Left lung (tissue), 10 donors: ENCODE results near the gene IRGQ. TPM values are rescaled to one million over a fixed set of nuclear protein-coding genes. Genes with fewer than 3 reads are reported as not detected.

Source experiments
- ATAC-seq: fragments of 200-7000 bp; cut with Tn5 transposase; one replicate; pipeline ENCODE4 v1.9.1; 2020; ENCODE audit warnings: moderate library complexity
- DNase-seq, 4 donors: peaks; one replicate each; pipeline ENCODE4 v3.0.0-alpha.2; 2013 to 2020
- H3K27ac ChIP-seq, 2 donors: fragments of 200-600 bp; sonication (generic) in 1 of 2; one replicate each; pipeline versions ENCODE4 v1.5.0 to v1.8.0; 2020 to 2021
- H3K27me3 ChIP-seq, 2 donors: fragments of 200-600 bp; sonication (generic) in 1 of 2; one replicate each; pipeline versions ENCODE4 v1.5.0 to v1.8.0; 2020 to 2021
- H3K36me3 ChIP-seq, 2 donors: fragments of 200-600 bp; sonication (generic) in 1 of 2; one replicate each; pipeline versions ENCODE4 v1.5.0 to v1.8.0; 2020 to 2021
- H3K4me1 ChIP-seq, 2 donors: fragments of 200-600 bp; one replicate each; pipeline ENCODE4 v1.8.0; 2021
- H3K4me3 ChIP-seq, 2 donors: fragments of 200-600 bp; sonication (generic) in 1 of 2; one replicate each; pipeline versions ENCODE4 v1.5.0 to v1.8.0; 2020 to 2021; ENCODE audit warnings: mild to moderate bottlenecking in 1 of 2
- H3K9me3 ChIP-seq, 2 donors: fragments of 200-600 bp; sonication (generic) in 1 of 2; one replicate each; pipeline versions ENCODE4 v1.5.0 to v1.8.0; 2020 to 2021
- intact Hi-C, 2 donors: fragments of 100-400 bp; cut with DNase I; formaldehyde crosslinking; loops; one replicate each; pipeline versions ENCODE4 v1.11.2 to v1.14.2; 2022
- polyA plus RNA-seq, 6 donors: library from polyadenylated mRNA; unstranded; fragments of 120-200 nt; gene quantifications; one replicate each; pipeline ENCODE4 v1.2.1, GENCODE V29; 2013; ENCODE audit not compliant: insufficient read length in 6 of 6
- total RNA-seq, 2 donors: library from RNA; stranded (reverse); fragmentation: NEBNext Ultra II Directional; extraction: Animal tissue kit (Norgen Biotek cat#: 25700); gene quantifications; one replicate each; pipeline ENCODE4 v1.2.1, GENCODE V29; 2021
- TF ChIP-seq, protein P1 (sequence below), 2 donors: fragments of 200-600 bp; sonication (generic) in 1 of 2; IDR thresholded peaks; one replicate each; pipeline versions ENCODE4 v1.5.0 to v1.8.0; 2021; ENCODE audit warnings: antibody characterized with exemption in 2 of 2
- donor health status: DM: no; HTN: yes; CAD: no.
- donor health status: DM: no; HTN: no; CAD: no.

The IRGQ gene
- total and polyA plus RNA-seq, 8 donors, result 15.1 to 27.6 (median 17.7) TPM

DNA sequence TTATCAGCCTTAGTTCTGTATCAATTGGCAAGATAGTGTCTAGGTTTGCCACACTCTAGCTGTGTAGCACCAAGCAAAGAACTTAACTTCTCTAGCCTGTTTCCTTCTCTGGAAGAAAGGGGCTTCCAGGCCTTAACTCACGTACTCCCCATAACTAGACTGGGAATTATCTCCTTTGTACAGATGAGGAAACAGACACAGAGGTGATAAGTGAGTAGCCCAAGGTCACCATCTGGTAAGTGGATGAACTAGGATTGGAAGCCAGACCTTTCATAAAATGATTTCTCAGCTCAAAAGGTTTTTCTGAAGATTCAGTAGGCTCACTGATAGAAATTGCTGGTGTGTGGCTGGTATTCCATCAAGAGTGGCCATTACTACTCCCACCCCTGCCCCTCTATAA is 20.4 kb upstream of the IRGQ start:
- ATAC-seq, result no peak
- intact Hi-C loops, result no loop called here

DNA sequence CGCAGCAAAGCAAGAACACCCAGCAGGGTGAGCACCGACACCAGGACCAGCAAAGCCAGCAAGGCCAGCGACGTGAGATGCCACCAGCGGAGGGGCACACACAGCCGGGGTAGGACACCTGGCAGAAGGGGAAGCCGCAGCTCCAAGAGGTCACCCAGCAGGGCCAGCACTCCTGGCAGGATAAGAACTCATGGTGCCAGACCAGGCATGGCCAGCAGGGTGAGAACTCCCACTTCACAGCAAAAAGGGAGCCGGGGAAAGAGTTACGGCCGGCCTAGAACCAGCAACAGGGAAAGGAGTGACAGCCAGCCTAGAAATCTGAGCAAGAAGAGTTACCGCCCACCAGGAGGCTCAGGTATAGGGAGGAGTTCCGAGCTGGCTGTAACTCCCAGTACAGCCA is 16.4 kb upstream of the IRGQ start:
- Histone ChIP-seq H3K4me1 (no peaks in the 10 kb centered on the region), H3K9me3 (no peaks in the 10 kb centered on the region), H3K4me3 (no peak overlapping the region), H3K36me3 (peaks cover 0 to 36% of the 10 kb centered on the region in 2 donors), H3K27ac (no peak overlapping the region), H3K27me3 (no peaks in the 10 kb centered on the region)
- no peak for DNase-seq
- ATAC-seq, result no peak
- intact Hi-C loops, result no loop called here
- TF ChIP-seq, protein P1, sequence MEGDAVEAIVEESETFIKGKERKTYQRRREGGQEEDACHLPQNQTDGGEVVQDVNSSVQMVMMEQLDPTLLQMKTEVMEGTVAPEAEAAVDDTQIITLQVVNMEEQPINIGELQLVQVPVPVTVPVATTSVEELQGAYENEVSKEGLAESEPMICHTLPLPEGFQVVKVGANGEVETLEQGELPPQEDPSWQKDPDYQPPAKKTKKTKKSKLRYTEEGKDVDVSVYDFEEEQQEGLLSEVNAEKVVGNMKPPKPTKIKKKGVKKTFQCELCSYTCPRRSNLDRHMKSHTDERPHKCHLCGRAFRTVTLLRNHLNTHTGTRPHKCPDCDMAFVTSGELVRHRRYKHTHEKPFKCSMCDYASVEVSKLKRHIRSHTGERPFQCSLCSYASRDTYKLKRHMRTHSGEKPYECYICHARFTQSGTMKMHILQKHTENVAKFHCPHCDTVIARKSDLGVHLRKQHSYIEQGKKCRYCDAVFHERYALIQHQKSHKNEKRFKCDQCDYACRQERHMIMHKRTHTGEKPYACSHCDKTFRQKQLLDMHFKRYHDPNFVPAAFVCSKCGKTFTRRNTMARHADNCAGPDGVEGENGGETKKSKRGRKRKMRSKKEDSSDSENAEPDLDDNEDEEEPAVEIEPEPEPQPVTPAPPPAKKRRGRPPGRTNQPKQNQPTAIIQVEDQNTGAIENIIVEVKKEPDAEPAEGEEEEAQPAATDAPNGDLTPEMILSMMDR (IDR thresholded peaks at IDR 0.05), result no peak

More for the DNA sequence above, 20.4 kb upstream of the IRGQ start:
- Histone ChIP-seq H3K4me1 (peaks cover 6 to 14% of the 10 kb centered on the region in 2 donors), H3K4me3 (no peak overlapping the region), H3K9me3 (no peaks in the 10 kb centered on the region), H3K27ac (no peak overlapping the region), H3K27me3 (no peaks in the 10 kb centered on the region), H3K36me3 (peaks cover 0 to 28% of the 10 kb centered on the region in 2 donors)
- TF ChIP-seq, protein P1 (IDR thresholded peaks at IDR 0.05), result no peak
- DNase-seq, result no peak

DNA sequence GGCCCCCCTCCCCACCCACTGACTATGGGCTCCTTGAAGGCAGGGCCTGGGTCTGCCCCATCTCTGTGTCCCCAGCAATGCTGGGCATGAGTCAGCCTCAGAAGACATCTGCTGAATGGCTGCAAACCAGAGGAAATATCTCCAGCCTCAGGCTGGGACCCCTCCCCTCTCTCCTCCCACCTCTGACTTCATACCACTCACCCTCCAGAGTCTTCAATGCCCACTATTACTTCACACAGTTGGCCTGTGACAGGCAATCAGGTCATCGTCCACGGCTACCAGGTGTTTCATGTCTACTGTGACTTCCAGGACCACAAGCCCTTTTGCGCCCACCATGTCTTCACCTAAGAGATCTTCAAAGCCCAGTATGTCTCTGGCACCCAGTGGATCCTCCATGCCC is 15.9 kb upstream of the IRGQ start, which contains the start of gene SRRM5:
TSS of gene SRRM5 (plus strand) at position 301 of the 400 bp plus-strand sequence. CDS start at position 335, 34 bp downstream.
- Histone ChIP-seq H3K27ac (no peak within 1 kb of the TSS), H3K9me3 (no peaks in the 10 kb centered on the region), H3K36me3 (peaks cover 0 to 36% of the 10 kb centered on the region in 2 donors), H3K4me1 (no peaks in the 10 kb centered on the region), H3K27me3 (no peaks in the 10 kb centered on the region), H3K4me3 (no peak within 1 kb of the TSS)
- TF ChIP-seq, protein P1 (IDR thresholded peaks at IDR 0.05), result no peak
- ATAC-seq, result no peak
- intact Hi-C loops, result no loop called here
- DNase-seq, result no peak

DNA sequence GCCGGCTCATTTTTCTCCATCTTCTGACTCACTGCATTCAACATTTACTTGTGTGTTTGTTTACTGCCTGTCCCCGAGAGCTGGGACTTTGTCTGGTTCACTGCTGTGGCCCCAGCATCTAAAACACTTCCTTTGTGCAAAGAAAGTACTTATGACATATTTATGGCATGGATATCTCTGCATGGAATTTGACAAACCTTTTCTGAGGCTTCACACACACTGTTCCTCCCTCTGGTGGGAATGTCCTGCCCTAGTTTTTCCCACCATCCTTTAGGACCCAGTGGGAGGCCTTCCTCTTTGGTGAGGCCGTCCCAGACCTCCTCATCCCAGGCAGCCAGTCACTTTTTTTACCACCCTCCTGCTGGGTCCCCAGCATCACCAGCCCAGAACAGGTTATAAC is 14.6 kb upstream of the IRGQ start:
- Histone ChIP-seq H3K27me3 (no peaks in the 10 kb centered on the region), H3K36me3 (peaks cover 0 to 36% of the 10 kb centered on the region in 2 donors), H3K9me3 (no peaks in the 10 kb centered on the region), H3K4me3 (no peak overlapping the region), H3K27ac (no peak overlapping the region), H3K4me1 (no peaks in the 10 kb centered on the region)
- ATAC-seq, result no peak
- DNase-seq, result no peak
- intact Hi-C loops, result no loop called here
- TF ChIP-seq, protein P1 (IDR thresholded peaks at IDR 0.05), result no peak

DNA sequence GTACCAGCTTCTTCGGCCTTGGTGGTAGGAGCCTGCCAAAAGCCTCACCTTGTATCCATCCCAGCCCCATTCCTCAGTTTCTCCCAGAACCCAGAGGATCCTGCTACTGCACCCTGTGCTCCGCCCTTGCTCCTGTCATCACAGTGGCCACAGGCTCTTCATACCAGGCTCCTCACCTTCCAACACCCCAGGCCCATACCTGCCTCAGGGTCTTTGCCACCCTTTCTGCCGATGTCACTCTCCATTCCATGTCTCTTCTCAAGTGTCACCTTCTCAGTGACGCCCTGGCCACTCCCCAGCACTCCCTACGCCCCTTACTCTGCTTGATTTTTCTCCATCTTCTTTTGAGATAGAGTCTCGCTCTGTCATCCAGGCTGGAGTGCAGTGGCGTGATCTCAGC is 13.9 kb upstream of the IRGQ start:
- peaks cover 0 to 36% of the 10 kb centered on the region in 2 donors for H3K36me3 ChIP-seq

More for the DNA sequence above, 13.9 kb upstream of the IRGQ start:
- Histone ChIP-seq H3K4me1 (no peaks in the 10 kb centered on the region), H3K27me3 (no peaks in the 10 kb centered on the region), H3K4me3 (no peak overlapping the region), H3K27ac (no peak overlapping the region), H3K9me3 (no peaks in the 10 kb centered on the region)
- TF ChIP-seq, protein P1 (IDR thresholded peaks at IDR 0.05), result no peak
- intact Hi-C loops, result no loop called here
- DNase-seq (no peak), ATAC-seq (no peak)
